Loucy (cell line): ENCODE measurements around the gene TPRG1.

Experiments used
- EZH2phosphoT487 ChIP-seq: fragments of 200-600 bp; IDR thresholded peaks from 2 replicates; pipeline ENCODE4 v1.6.1; 2018; ENCODE audit warnings: antibody characterized with exemption, mild to moderate bottlenecking, moderate library complexity, borderline replicate concordance
- TF ChIP-seq, protein P1 (sequence below): fragments of 200-600 bp; sonication (generic); conservative IDR thresholded peaks from 2 replicates; pipeline ENCODE4 v1.5.1; 2014; ENCODE audit warnings: mild to moderate bottlenecking, antibody characterized with exemption, low read length

DNA sequence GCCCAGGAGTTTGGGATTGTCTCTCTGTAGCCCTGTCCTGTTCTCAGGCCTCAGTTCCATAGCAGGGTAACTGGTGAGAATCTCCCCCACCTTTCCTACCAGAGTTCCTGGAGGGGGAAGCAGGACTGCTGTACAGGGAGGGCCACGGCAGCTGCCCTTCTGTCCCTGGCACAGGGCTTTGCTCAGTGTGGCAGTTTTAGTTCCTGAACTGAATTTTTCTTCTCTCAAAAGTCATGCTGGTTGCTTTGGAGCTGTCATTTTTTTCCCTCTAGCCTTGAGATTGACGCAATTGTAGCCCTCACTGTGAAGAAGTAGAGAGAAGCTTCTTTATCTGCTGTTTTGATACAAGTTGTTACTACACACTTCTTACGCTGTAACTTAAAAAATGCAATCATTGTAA lies 55.5 kb downstream of the TPRG1 start:
- TF ChIP-seq, protein P1, sequence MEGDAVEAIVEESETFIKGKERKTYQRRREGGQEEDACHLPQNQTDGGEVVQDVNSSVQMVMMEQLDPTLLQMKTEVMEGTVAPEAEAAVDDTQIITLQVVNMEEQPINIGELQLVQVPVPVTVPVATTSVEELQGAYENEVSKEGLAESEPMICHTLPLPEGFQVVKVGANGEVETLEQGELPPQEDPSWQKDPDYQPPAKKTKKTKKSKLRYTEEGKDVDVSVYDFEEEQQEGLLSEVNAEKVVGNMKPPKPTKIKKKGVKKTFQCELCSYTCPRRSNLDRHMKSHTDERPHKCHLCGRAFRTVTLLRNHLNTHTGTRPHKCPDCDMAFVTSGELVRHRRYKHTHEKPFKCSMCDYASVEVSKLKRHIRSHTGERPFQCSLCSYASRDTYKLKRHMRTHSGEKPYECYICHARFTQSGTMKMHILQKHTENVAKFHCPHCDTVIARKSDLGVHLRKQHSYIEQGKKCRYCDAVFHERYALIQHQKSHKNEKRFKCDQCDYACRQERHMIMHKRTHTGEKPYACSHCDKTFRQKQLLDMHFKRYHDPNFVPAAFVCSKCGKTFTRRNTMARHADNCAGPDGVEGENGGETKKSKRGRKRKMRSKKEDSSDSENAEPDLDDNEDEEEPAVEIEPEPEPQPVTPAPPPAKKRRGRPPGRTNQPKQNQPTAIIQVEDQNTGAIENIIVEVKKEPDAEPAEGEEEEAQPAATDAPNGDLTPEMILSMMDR = no peak
- no peak for TF ChIP-seq EZH2phosphoT487
